Endothelial cell of umbilical vein (primary cell): ENCODE results near the gene ABCA10.

Experiments used
- CTCF ChIP-seq, 2 donors: IDR thresholded peaks; 1 replicate in 1 of 2; 2 replicates in 1 of 2; pipeline ENCODE4 v1.5.1; 2011; ENCODE audit warnings: low read length in 2 of 2, mild to moderate bottlenecking in 2 of 2, moderate library complexity in 2 of 2, control low read depth in 1 of 2, inconsistent platforms in 1 of 2, low read depth in 1 of 2; ENCODE audit not compliant: insufficient read depth in 1 of 2; ENCODE audit errors: extremely low read depth in 1 of 2
- EZH2 ChIP-seq: IDR thresholded peaks from 2 replicates; pipeline ENCODE4 v1.6.1; 2012; ENCODE audit warnings: borderline replicate concordance, low read depth, mild to moderate bottlenecking, moderate library complexity, low read length, inconsistent platforms; ENCODE audit not compliant: severe bottlenecking
- FOS ChIP-seq: IDR thresholded peaks from 2 replicates; pipeline ENCODE4 v1.6.1; 2011; ENCODE audit warnings: mild to moderate bottlenecking, low read length, moderate library complexity, borderline replicate concordance; ENCODE audit not compliant: insufficient read depth
- POLR2A ChIP-seq: IDR thresholded peaks from 2 replicates; pipeline ENCODE4 v1.6.1; 2012; ENCODE audit warnings: low read depth, mild to moderate bottlenecking, control low read depth, low read length

- TF ChIP-seq CTCF (IDR thresholded peaks at IDR 0.05; ENCODE audit: extremely low read depth in 1 of 2, insufficient read depth in 1 of 2, low read depth in 1 of 2, low read length in 2 of 2) (no peak), EZH2 (no peak), POLR2A (no peak), FOS (no peak)
These were observed 20.0 kb downstream of the ABCA10 start for GRCh38 chr17:69208640-69209039.
